Dermis microvascular lymphatic vessel endothelial cell (primary cell): ENCODE measurements around the gene PLPP4. TPM values are rescaled to one million over a fixed set of nuclear protein-coding genes. Genes with fewer than 3 reads are reported as not detected.

Experiments used
- DNase-seq, 2 donors: peaks; one replicate each; pipeline versions ENCODE4 v3.0.0 to v3.0.0-alpha.2; 2010; ENCODE audit warnings: low read depth in 2 of 2
- total RNA-seq: library from RNA; depleted of rRNA; stranded (reverse); fragments of >200 nt; gene quantifications from 2 replicates; pipeline ENCODE4 v1.2.1, GENCODE V29; 2014

PLPP4 gene
- total RNA-seq, 1 donor from 2014 or later: not detected

DNA sequence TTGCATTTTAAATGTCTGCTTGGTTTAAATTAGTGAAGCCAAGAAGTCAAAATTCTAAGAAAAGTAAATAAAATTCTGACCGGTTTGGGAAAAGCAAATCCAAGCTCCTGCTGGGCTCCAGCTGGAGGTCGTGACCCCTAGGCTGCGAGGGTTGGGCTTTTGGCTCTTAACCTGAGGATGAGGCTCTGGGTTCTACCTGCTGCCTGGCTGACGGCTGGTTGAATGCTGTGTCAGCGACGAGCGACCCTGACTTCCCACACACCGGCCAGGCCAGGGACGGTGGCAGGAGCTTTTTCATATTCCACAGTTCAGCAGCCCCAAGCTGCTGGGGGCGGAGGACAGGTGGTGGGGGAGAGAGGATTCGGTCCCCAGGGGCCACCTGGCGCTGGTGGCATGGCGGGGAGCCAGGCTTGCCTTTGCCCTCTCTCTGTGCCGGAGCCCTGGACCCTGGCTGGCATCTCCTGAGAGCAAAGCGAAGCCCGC lies 843 bp upstream of the PLPP4 start:
- no peak for DNase-seq

DNA sequence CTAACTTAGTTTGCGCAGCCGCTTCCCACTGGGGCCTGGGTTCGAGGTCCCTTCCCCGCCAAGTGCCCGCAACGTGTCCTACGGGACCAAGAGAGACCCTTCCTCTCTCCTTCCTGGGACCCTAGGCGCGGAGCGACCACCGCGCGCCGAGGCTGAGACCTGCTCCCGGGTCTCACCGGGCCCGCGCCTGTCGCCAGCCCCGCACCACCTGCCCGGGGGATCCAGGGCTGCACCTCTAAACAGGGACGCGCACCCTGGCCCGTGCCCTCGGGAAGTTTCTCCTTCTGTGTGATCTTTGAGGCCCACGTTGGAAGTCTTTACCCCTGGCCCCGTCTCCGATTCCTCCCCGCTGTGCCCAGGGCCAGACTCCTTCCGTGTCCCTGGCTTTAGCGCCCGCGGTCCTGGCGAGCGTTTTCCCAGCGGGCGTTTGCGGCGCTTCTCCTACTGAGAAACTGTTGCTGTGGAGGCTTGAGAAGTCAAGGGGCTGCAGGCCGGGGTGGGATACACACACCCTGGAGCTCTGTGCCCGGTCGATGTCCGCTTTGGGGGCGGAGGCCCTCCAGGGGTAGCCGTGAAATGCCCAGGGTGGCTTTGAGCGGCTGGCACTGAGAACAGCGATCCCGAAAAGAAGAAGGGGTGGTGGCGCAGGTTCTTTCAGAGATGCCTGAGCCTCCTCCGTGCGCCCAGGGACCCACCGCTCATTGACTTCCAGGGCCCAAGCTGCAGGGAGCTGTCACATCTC lies 575 bp downstream of the PLPP4 start:
- DNase-seq: no peak

DNA sequence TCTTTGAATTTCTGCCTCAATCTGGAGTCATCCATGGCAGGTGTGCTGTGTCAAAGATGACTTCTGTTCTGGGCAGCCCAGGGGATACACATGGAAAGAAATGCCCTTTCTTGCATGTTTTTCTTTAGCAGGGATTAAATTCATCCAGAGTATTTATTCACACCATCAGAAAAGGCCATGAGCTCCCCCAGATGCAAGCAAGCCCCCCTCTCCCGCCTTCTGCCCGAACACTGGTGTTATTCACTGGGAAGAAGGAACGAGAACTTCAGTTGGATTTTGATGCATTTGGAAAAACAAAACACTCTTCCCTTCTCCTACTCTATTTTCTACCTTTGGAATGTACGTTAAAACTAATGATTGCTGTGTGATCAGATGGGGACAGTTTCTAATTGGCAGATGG lies 1.4 kb downstream of the PLPP4 start:
- DNase-seq: no peak

DNA sequence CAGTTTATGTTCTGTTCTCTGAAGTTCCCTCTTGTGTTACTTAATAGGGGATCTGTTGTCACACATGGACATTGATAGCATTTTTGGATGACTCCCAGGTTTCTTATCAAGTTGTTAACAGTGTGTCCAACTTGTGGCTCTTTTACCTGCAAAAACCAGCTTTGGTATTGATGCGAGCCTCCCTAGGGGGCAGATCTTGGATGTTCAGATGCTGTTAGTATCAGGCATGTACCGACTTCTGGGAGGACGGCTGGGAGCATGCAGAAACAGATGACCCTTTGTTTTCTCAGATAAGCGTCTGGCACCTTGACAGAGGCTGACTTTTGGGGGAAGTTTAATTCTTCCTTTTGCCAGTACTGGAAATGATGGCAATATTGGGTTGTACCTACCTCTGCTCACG lies 2.2 kb downstream of the PLPP4 start:
- DNase-seq: no peak

DNA sequence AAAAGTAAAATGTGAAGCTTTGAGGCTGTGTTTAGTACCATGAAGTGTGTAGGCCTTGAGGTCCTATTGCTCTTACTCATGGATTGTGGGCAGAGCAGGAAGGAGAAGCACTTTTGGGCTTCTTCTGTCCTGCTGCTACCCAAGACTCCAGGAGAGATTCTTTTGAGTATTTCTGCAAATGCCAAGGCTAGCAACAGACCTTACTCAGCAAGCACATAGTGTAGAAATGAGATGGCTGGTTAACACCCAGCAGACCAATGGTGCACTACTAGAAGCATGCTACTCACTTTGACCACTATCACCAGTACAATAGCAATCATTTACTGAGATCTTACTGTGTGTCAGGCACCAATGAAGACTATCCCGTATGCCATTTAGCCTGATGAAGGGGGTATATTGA lies 3.2 kb downstream of the PLPP4 start:
- no peak for DNase-seq

DNA sequence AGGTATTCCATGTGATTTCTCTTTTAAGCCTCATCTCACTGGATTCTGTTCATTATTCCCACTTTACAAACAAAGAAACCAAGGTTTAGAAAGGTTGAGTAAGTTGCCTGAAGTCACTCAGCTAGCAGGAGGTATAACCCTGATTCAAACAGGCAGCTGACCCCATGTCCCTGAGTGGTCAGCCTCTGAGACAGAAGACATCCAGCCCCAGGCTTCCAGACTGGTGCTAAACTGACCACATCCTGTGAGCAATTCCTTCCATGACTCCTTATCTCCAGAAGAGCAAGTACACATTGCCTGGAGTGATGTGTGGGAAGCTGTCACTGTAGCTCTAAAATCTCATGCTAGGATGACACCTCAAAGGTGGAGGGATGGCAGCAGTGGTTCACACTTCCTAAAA lies 3.7 kb downstream of the PLPP4 start:
- DNase-seq: no peak

DNA sequence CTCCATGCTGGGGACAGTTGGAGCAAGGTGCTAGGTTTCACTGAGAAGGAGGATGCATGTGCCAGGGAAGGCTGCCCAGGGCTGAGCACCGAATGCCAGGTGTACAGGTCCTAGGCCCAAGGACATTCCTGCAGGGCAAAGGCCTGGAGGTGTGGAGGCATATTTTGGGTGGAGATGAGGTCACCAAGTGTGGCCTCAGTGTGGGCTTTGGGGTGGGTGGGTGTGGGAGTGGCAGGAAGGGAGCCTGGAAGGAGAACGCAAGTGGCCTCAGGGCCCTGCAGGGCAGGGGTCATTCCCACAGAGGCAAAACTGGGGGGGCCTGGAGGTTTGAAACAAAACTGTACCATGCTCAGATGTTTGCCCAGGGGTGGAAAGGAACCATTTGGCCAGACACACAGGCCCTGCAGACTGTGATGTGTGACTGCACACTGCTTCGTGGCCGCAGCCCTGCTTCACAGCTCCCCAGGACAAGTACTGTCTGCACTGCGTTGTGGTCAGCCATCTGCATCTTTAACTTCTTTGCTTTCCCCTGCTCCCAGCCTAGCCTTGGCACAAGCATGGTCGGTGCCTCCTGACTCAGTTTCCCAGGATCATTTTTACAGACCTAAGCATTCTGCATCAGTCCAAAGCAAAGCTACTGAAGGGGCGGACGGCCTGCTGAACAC lies 5.1 kb downstream of the PLPP4 start:
- DNase-seq: no peak

DNA sequence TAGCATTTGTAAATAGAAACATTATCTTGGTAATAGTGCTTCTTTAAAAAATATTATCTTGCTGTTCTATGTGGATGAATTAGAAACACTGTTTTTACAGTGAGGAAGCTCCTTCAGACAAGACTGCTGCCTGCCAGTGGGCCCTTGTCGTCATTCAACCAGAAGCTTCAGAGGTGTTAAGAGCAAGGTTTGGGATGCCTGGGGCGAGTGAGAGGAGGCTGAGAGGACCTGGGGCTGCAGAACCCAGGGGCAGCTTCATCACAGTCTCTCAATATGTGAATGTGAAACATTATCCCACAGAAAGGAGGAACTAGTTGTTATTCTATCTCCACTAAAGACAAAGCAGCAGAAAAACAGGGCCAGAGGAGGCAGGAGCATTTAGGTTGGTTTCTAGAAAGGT lies 8.1 kb downstream of the PLPP4 start:
- DNase-seq: no peak

DNA sequence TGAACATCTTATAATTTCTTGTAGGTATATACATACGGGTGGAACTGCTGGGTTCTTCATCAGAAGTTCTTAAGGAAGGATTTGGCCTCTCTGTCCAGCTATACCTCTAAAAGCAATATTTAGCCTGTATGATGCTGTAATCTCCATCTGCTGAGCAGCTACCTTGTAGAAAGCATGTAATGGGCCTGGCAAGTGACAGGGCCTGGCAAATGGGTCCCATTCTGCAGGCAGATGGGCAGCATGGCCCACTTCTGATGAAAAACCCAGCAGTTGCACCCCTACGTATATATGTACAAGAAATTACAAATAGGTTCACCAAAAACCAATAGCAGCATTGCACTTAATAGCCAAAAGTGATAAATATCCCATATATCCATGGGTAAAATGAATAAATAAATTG lies 9.0 kb downstream of the PLPP4 start:
- no peak for DNase-seq

DNA sequence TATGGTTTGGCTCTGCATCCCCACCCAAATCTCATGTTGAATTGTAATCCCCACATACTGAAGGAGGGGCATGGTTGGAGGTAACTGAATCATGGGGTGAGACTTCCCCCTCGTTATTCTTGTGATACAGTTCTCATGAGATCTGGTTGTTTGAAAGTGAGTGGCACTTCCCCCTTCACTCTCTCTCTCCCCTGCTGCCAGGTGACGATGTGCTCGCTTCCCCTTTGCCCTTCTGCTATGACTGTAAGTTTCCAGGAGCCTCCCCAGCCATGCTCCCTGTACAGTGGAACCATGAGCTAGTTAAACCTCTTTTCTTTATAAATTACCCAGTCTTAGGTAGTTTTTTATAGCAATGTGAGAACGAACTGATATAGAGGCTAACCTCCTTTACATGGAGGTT lies 16.6 kb downstream of the PLPP4 start:
- no peak for DNase-seq

DNA sequence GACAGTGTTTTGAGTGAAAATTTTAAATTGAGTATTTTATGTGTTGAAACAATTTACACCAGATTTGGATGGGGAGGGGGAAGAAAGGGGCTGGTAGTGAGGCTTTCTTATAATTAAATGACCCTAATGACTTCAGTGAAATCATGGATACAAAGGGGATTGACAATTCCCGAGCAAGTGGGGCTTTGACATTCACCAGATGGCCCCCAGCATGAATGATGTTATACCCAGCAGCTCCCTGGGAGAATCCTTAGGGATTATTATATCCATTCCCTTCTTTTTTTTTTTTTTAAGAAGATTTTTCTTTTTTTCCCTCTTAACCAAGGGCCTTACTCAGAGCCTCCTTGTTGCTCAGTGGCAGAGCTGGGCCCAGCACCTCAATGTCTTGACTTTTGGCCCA lies 17.9 kb downstream of the PLPP4 start:
- no peak for DNase-seq

DNA sequence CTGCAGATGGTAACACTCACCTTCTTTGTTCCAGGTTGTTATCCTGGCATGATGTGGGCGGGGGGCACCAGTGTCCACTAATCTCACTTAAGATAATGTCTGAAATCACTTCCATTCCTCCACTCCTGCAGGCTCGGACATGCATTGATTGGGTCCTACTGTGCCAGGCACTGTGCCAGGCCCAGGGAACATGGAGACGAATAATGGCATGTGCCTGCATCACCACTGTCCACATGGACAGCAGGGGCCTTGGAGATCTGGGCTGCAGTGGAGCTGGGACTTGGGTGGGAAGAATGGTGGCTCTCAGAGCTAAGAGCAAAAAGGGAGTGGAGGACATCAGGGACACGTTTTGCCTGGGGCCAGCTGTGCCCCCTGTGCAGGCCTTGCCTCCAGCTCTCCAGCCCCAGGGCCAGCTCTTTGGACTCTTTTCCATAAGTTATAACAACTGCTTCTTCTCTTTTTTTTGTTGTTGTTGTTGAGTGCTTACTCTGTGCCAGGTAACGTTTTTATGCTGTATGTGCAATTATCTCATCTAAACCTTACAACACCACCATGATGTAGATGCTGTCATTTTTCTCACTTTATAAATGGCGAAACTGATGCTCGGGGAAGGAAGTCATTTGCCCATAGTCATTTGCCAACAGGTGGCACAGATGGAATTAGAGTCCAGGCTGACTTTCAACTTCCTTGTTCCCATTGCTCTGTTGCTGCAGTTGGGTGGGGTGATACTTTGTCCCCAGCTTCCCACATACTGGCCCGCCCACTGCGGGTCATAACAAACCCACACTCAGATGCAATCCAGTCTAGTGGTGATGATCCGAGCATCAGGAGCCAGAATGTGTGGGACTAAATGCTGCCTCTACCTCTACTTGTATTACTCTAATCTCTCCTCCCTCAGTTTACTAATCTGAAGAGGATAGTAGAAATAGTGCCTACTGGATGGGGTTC lies 19.1 kb downstream of the PLPP4 start:
- DNase-seq: no peak

DNA sequence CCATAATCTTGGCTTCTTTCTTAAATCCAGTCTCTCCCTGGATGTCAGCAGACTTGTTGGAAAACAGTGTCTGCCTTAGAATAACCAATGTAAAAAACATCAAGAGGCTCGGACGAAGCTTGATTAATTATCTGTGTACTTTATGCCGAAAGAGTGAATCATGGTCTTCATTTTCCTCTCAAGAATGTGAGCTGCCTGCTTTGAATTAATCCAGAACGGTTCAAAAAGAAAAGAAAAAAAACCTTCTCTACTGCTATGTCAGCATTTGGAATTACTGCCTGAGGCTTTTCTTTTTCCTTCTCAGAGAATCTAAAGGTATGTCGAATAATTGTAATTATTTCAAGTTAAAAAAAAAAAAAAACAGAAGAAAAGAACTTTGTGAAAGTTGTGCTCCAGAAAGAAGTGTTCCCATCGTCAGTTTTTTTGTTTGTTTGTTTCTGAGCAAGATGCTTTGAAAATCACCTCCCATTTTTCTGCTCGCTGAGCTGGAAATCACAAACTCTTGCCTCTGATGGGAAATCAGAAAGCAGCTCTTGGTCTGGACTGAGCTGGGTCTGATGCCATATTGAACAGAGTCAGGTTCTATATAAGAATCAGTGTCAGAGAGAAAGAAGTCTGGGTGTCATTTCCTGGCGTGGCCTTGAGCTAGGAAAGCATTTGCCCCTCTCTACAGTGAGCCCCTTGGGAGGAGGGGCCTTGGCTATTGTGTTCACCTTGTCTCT lies 20.2 kb downstream of the PLPP4 start:
- no peak for DNase-seq

DNA sequence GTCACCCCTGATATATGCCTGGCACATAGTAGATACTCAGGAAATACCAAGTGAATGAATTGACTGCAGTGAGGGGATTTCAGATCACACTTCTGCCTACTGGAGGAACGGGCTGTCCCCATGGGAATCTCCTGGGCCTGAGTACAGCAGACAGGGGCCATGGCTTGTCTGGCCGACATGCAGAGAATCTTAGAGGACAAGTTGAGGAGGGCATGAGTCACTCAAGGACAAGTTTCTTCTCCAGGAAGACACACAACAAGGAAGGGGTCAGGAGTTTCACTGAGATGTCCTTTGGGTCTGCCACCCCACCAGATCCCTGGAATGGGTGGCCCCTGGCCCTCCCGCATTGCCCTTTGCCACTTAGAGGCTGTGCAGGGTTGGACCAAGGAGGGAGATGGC lies 20.7 kb downstream of the PLPP4 start:
- DNase-seq: no peak

DNA sequence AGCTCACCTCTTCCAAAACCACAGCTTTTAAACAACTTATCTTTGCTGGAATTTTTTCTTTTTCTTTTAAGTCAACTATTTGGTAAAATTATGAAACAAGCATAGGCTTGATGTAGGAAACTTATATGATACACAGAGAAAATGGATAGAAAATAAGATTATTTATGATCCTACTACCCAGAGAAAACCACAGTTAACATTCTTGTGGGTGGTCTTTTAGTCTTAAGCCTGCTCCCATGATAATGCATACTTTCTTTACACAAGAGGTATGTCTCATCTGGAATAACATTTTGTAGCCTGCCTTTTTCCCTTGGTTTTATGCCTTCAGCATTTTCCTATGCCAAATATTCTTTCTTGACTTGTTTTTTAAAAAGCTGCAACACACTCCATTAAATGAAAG lies 21.4 kb downstream of the PLPP4 start:
- no peak for DNase-seq

DNA sequence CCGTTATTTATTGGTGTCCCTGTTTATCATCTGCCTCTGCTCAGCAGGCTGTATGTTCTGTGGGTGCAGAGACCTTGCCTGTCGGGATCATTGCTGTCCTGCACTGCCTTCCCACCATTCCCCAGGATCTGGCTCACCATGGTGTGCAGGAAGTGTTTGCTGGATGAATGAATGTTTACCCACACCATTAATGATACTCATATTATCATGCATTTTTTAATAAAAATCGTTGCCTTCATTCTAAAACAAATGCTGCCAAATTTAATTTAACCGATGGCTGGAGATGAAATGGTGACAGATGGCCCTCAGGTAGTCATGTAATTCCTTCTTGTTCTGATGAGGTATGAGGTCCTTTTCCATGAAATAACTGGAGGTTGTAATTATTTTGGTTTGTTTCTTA lies 22.5 kb downstream of the PLPP4 start:
- no peak for DNase-seq

DNA sequence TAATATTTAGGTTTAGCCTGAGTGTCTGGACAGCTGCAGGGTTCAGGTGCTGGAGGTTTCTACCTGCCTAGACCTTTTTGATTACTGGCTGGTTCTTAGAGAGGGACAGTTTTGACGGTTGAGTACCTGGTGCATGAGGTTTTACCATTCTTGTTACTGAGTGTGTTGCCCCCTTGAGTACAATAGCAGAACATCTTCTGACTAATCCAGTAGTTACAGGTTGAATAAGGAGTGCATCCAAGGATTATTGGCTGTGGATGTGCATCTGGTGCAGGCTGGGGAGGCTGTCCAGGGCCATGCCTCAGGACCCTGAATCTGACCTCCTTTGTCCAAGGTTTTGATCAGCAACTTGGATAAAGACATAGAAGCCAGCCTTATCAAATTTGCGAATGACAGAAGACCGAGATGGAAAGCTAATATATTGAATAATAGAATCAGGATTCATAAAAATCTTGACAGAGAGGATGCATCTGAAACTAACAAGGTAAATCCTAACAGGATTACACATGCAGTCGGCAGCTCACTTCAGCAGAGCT lies 23.1 kb downstream of the PLPP4 start:
- no peak for DNase-seq

DNA sequence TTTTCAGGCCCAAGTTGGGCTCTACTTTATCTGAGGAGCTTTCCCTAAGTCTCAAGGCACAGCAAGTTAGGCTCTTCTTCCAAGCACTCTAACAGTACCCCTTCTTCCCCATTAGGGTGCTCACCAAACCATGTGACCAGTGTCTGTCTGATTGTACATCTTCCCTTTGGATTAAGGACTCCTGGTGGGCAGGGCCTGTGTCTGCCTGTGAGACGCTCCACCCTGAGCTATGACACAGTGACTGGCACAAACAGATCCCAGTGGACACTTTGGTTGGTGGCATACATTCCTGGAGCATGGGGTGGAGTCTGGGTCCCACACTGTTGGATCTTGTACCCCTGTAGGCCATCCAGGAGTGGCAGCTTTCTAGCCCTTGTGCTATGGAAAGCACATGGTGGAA lies 23.8 kb downstream of the PLPP4 start:
- DNase-seq: no peak

DNA sequence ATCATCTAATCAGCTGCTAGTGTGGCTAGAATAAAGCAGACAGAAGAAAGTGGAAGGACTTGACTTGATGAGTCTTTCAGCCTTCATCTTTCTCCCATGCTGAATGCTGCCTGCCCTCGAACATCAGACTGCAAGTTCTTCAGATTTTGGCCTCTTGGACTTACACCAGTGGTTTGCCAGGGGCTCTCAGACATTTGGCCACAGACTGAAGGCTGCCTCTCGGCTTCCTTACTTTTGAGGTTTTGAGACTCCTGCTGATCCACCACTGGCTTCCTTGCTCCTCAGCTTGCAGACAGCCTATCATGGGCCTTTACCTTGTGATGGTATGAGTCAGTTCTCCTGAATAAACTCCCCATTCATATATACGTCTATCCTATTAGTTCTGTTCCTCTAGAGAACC lies 26.0 kb downstream of the PLPP4 start:
- no peak for DNase-seq

DNA sequence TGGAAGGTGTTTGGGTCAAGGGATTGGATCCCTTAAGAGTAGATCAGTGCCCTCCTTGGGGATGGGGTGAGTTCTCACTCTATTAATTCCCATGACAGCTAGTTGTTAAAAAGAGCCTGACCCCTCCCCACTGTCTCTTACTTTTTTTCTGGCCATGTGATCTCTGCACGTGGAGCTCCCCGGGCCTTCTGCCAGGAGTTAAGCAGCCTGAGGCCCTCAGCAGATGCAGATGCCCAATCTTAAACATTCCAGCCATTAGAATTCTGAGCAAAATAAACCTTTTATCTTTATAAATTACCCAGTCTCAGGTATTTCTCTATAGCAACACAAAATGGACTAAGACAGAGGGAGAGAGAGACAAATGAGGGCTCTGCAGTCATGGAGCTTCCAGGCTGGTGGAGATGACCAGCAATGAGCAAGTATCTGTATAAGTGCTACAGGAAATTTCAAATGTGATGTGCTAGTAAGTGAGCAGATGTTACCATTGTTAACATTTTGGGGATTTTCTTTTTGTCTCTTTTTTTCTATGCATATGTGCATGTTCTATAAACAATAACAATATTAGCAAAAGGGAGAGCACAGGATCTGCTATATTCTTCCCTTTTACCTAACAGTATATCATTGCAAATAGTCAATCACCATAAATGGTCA lies 26.7 kb downstream of the PLPP4 start:
- DNase-seq: no peak

DNA sequence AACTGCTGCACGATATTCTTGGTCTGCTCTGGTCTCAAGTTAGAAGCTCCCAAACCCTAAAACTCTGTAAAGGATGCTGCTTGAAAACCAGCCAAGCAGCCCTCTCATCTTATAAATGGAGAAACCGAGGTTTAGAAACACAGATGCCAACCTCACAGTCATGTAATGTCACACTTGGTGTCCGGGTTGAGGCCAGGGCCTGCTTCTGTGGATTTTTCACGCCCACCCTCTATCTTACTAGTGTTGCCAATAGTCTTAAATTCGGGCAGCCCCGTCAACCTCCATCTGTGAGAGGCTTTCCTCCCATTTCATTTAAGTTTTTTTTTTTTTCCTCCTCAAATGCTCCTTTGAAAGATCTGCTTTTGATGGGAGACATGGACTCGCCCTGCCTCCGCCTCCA lies 28.9 kb downstream of the PLPP4 start:
- no peak for DNase-seq
